H1 (cell line): Measurements from ENCODE around the gene GPR15. TPM values are rescaled to one million over a fixed set of nuclear protein-coding genes. Genes with fewer than 3 reads are reported as not detected.

ENCODE experiments used
- CTCF ChIA-PET: fragments of 300-600 bp; sonication (Branson Sonifier 250); formaldehyde crosslinking; loops from one replicate; lab custom pipeline; 2021; ENCODE audit not compliant: partially characterized antibody; lab: Charles Lee
- POLR2A ChIA-PET: fragments of 300-600 bp; sonication (Branson Sonifier 250); formaldehyde crosslinking; loops from one replicate; lab custom pipeline; 2021; ENCODE audit warnings: inconsistent platforms; ENCODE audit not compliant: partially characterized antibody; lab: Charles Lee
- DNase-seq, 2 experiments: peaks; one replicate each; pipeline versions ENCODE4 v3.0.0 to v3.0.0-alpha.2; 2010 to 2022; ENCODE audit warnings: low spot score in 2 of 2, low read depth in 1 of 2, mixed read lengths in 1 of 2
- FAIRE-seq: peaks from 2 replicates; lab custom pipeline; 2011; peaks lifted over from hg19 to GRCh38; lab: Jason Lieb, UNC
- H2AFZ ChIP-seq: 2 replicates; pipeline ENCODE4 v1.8.1; 2012; ENCODE audit warnings: low read length, inconsistent platforms
- H2AK5ac ChIP-seq: 2 replicates; pipeline ENCODE4 v1.6.1; 2013; ENCODE audit warnings: low read depth, low read length
- H2BK120ac ChIP-seq: replicated peaks from 2 replicates; pipeline ENCODE3; 2013; ENCODE audit warnings: low read depth, low read length, inconsistent platforms
- H2BK12ac ChIP-seq: 2 replicates; pipeline ENCODE4 v1.6.1; 2013; ENCODE audit warnings: low read depth, low read length
- H2BK15ac ChIP-seq: 2 replicates; pipeline ENCODE4 v1.6.1; 2013; ENCODE audit warnings: low read length
- H2BK20ac ChIP-seq: 2 replicates; pipeline ENCODE4 v1.6.1; 2013; ENCODE audit warnings: low read length
- H2BK5ac ChIP-seq: 2 replicates; pipeline ENCODE4 v1.6.1; 2013; ENCODE audit warnings: low read depth, low read length
- H3K14ac ChIP-seq: 2 replicates; pipeline ENCODE4 v1.6.1; 2013; ENCODE audit warnings: inconsistent platforms; ENCODE audit not compliant: insufficient read length
- H3K18ac ChIP-seq: 2 replicates; pipeline ENCODE4 v1.6.1; 2013; ENCODE audit warnings: low read length; ENCODE audit errors: extremely low read depth
- H3K23ac ChIP-seq: 2 replicates; pipeline ENCODE4 v1.6.1; 2013; ENCODE audit warnings: inconsistent platforms; ENCODE audit not compliant: insufficient read length
- H3K23me2 ChIP-seq: 2 replicates; pipeline ENCODE4 v1.6.1; 2013; ENCODE audit warnings: low read depth, low read length
- H3K27ac ChIP-seq: 2 replicates; pipeline ENCODE4 v1.6.1; 2011; ENCODE audit warnings: low read depth, low read length, inconsistent platforms
- H3K27me3 ChIP-seq, 4 experiments: replicated peaks in 1 of 4; 1 replicate in 1 of 4; 2 replicates in 3 of 4; pipeline versions ENCODE4 v1.6.1 to v1.8.1; 2011 to 2013; ENCODE audit warnings: low read length in 3 of 4, mild to moderate bottlenecking in 3 of 4, inconsistent platforms in 2 of 4, mixed read lengths in 2 of 4, moderate library complexity in 1 of 4; ENCODE audit not compliant: control insufficient read depth in 3 of 4, insufficient read depth in 3 of 4; ENCODE audit errors: extremely low read depth in 1 of 4
- H3K36me3 ChIP-seq, 4 experiments: 2 replicates each; pipeline versions ENCODE4 v1.6.1 to v1.8.1; 2011 to 2013; ENCODE audit warnings: mild to moderate bottlenecking in 4 of 4, low read length in 3 of 4, moderate library complexity in 2 of 4, control low read depth in 1 of 4, inconsistent platforms in 1 of 4; ENCODE audit not compliant: insufficient read depth in 4 of 4, control insufficient read depth in 2 of 4
- H3K4ac ChIP-seq: replicated peaks from 2 replicates; pipeline ENCODE3; 2013; ENCODE audit warnings: low read length, low read depth, mixed read lengths, inconsistent platforms; ENCODE audit not compliant: insufficient read length
- H3K4me1 ChIP-seq, 4 experiments: replicated peaks in 1 of 4; 1 replicate in 1 of 4; 2 replicates in 3 of 4; pipeline versions ENCODE4 v1.6.1 to v1.8.1; 2011 to 2013; ENCODE audit warnings: low read length in 3 of 4, inconsistent platforms in 2 of 4, mixed read lengths in 1 of 4; ENCODE audit not compliant: insufficient read depth in 4 of 4, control insufficient read depth in 3 of 4
- H3K4me2 ChIP-seq, 2 experiments: 2 replicates each; pipeline versions ENCODE4 v1.6.1 to v1.8.1; 2011 to 2013; ENCODE audit warnings: low read depth in 2 of 2, low read length in 2 of 2, control low read depth in 1 of 2, inconsistent platforms in 1 of 2, mild to moderate bottlenecking in 1 of 2; ENCODE audit not compliant: insufficient read depth in 1 of 2
- H3K4me3 ChIP-seq, 4 experiments: fragments of 200-600, 300-600 bp in 1 of 4; sonication (generic), shearing (Covaris generic), sonication (Bioruptor Twin) in 1 of 4; 2 replicates each; pipeline versions ENCODE4 v1.5.1 to v1.8.1; 2011 to 2016; ENCODE audit warnings: low read length in 4 of 4, low read depth in 3 of 4, control low read depth in 2 of 4, inconsistent platforms in 2 of 4, mild to moderate bottlenecking in 2 of 4, mixed read lengths in 1 of 4, moderate library complexity in 1 of 4; ENCODE audit not compliant: insufficient read depth in 2 of 4; ENCODE audit errors: extremely low read depth in 1 of 4
- H3K56ac ChIP-seq: replicated peaks from 2 replicates; pipeline ENCODE3; 2013; ENCODE audit warnings: low read depth, mild to moderate bottlenecking, mixed read lengths, low read length, inconsistent platforms; ENCODE audit not compliant: insufficient read length
- H3K79me1 ChIP-seq: 2 replicates; pipeline ENCODE4 v1.6.1; 2013; ENCODE audit warnings: low read depth, low read length, control low read depth
- H3K79me2 ChIP-seq, 2 experiments: 2 replicates each; pipeline versions ENCODE4 v1.6.1 to v1.8.1; 2012 to 2013; ENCODE audit warnings: low read length in 2 of 2, mild to moderate bottlenecking in 2 of 2, inconsistent platforms in 1 of 2; ENCODE audit not compliant: insufficient read depth in 2 of 2, control insufficient read depth in 1 of 2
- H3K9ac ChIP-seq, 4 experiments: replicated peaks in 1 of 4; 1 replicate in 1 of 4; 2 replicates in 3 of 4; pipeline versions ENCODE4 v1.6.1 to v1.8.1; 2011 to 2013; ENCODE audit warnings: low read depth in 3 of 4, low read length in 3 of 4, control low read depth in 2 of 4, mild to moderate bottlenecking in 2 of 4, moderate library complexity in 2 of 4, inconsistent platforms in 1 of 4; ENCODE audit errors: extremely low read depth in 1 of 4
- H3K9me3 ChIP-seq, 2 experiments: 2 replicates each; pipeline versions ENCODE4 v1.6.1 to v1.8.1; 2012 to 2013; ENCODE audit warnings: mild to moderate bottlenecking in 2 of 2, moderate library complexity in 2 of 2, control low read depth in 1 of 2, inconsistent platforms in 1 of 2, low read depth in 1 of 2, low read length in 1 of 2, mixed read lengths in 1 of 2; ENCODE audit not compliant: insufficient read depth in 2 of 2
- H4K20me1 ChIP-seq, 2 experiments: replicated peaks in 1 of 2; 2 replicates each; pipeline versions ENCODE3 to v1.8.1; 2011 to 2013; ENCODE audit warnings: inconsistent platforms in 2 of 2, low read length in 2 of 2, mild to moderate bottlenecking in 1 of 2; ENCODE audit not compliant: insufficient read depth in 2 of 2, control insufficient read depth in 1 of 2
- H4K5ac ChIP-seq: 2 replicates; pipeline ENCODE4 v1.6.1; 2013; ENCODE audit warnings: low read length, low read depth, mixed read lengths, inconsistent platforms; ENCODE audit not compliant: insufficient read length
- H4K8ac ChIP-seq: 2 replicates; pipeline ENCODE4 v1.8.0; 2013; ENCODE audit warnings: mild to moderate bottlenecking, moderate library complexity, low read length, inconsistent platforms; ENCODE audit not compliant: insufficient read depth; ENCODE audit errors: extremely low read depth
- H4K91ac ChIP-seq: replicated peaks from 2 replicates; pipeline ENCODE3; 2013; ENCODE audit warnings: low read length, mixed read lengths, inconsistent platforms; ENCODE audit not compliant: insufficient read length
- BCL11A ChIP-seq, 2 experiments: IDR thresholded peaks; one replicate each; pipeline ENCODE4 v1.6.1; 2011; ENCODE audit warnings: low read depth in 2 of 2, low read length in 2 of 2, mild to moderate bottlenecking in 2 of 2
- CHD1 ChIP-seq: IDR thresholded peaks from 2 replicates; pipeline ENCODE4 v1.6.1; 2012; ENCODE audit warnings: low read depth, low read length, improper control_type of control experiment
- EGR1 ChIP-seq: IDR thresholded peaks from 2 replicates; pipeline ENCODE4 v1.6.1; 2011; ENCODE audit warnings: low read depth, low read length, borderline replicate concordance
- EP300 ChIP-seq, 2 experiments: IDR thresholded peaks; 1 replicate in 1 of 2; 2 replicates in 1 of 2; pipeline ENCODE4 v1.6.1; 2011 to 2012; ENCODE audit warnings: low read depth in 2 of 2, low read length in 2 of 2, mild to moderate bottlenecking in 2 of 2, borderline replicate concordance in 1 of 2, inconsistent platforms in 1 of 2, moderate library complexity in 1 of 2
- GABPA ChIP-seq: IDR thresholded peaks from 2 replicates; pipeline ENCODE4 v1.6.1; 2011; ENCODE audit warnings: mild to moderate bottlenecking, low read length, moderate library complexity, borderline replicate concordance; ENCODE audit not compliant: insufficient read depth
- HDAC2 ChIP-seq, 2 experiments: fragments of 300-600 bp in 1 of 2; sonication (generic) in 1 of 2; IDR thresholded peaks; 2 replicates each; pipeline ENCODE4 v1.6.1; 2011 to 2012; ENCODE audit warnings: low read depth in 2 of 2, low read length in 2 of 2, mild to moderate bottlenecking in 2 of 2, moderate library complexity in 2 of 2, borderline replicate concordance in 1 of 2, inconsistent platforms in 1 of 2
- JUN ChIP-seq: IDR thresholded peaks from 2 replicates; pipeline ENCODE4 v1.6.1; 2011; ENCODE audit warnings: low read depth, mild to moderate bottlenecking, improper control_type of control experiment, low read length
- RAD21 ChIP-seq, 2 experiments: IDR thresholded peaks in 1 of 2; conservative IDR thresholded peaks in 1 of 2; 2 replicates each; pipeline ENCODE4 v1.6.1; 2011; ENCODE audit warnings: low read depth in 2 of 2, low read length in 2 of 2, improper control_type of control experiment in 1 of 2, inconsistent platforms in 1 of 2, mild to moderate bottlenecking in 1 of 2, moderate library complexity in 1 of 2
- SUZ12 ChIP-seq: fragments of 200-600 bp; sonication (generic); IDR thresholded peaks from 2 replicates; pipeline ENCODE4 v1.6.1; 2012; ENCODE audit warnings: mild to moderate bottlenecking, inconsistent platforms, low read length, moderate library complexity, mixed read lengths
- TAF1 ChIP-seq: IDR thresholded peaks from 2 replicates; pipeline ENCODE4 v1.6.1; 2011; ENCODE audit warnings: mild to moderate bottlenecking, low read depth, low read length
- TEAD4 ChIP-seq: IDR thresholded peaks from 2 replicates; pipeline ENCODE4 v1.6.1; 2012; ENCODE audit warnings: low read depth, low read length, inconsistent platforms, mixed read lengths
- WGBS, 2 experiments: shearing (Covaris generic) in 1 of 2; methylation state at CpG; one replicate each; pipeline versions ENCODE4 v1.1.6 to v1.1.7; 2013 to 2015; ENCODE audit warnings: low lambda C conversion rate in 2 of 2, mixed read lengths in 2 of 2, inconsistent platforms in 1 of 2, low coverage in 1 of 2, missing lambda C conversion rate in 1 of 2; ENCODE audit not compliant: insufficient replicate concordance in 2 of 2, insufficient coverage in 1 of 2, insufficient read length in 1 of 2; ENCODE audit errors: extremely low coverage in 1 of 2, missing lambda C conversion rate in 1 of 2; 5-methylcytosine and 5-hydroxymethylcytosine counted together
- polyA plus RNA-seq, 7 experiments: library from polyadenylated mRNA; depleted of rRNA in 3 of 7; stranded (reverse) in 5 of 7; unstranded in 2 of 7; fragments of >200 nt in 5 of 7; fragments of 200-250 nt in 2 of 7; gene quantifications; 1 replicate in 5 of 7; 2 replicates in 1 of 7; 4 replicates in 1 of 7; pipeline versions ENCODE4 v1.2.1 to v1.2.3, GENCODE V29; 2011 to 2013; ENCODE audit warnings: missing spikeins in 2 of 7, mixed read lengths in 2 of 7
- total RNA-seq: library from RNA; stranded (reverse); fragmentation: NEBNext Ultra II Directional; extraction: Animal tissue kit (Norgen Biotek cat#: 25700); gene quantifications from 2 replicates; pipeline ENCODE4 v1.2.1, GENCODE V29; 2021

Gene GPR15
- total and polyA plus RNA-seq, 2 of the 8 experiments (the other 6 are each of a cell fraction or from before 2014, with no cell fraction given), result not detected

- POLR2A ChIA-PET, result no interaction called here
- no peaks in the 10 kb centered on the region for H3K9me3 ChIP-seq
- TF ChIP-seq BCL11A (IDR thresholded peaks at IDR 0.05; ENCODE audit: low read depth in 2 of 2, low read length in 2 of 2) (no peak), JUN (no peak), EP300 (IDR thresholded peaks at IDR 0.05; ENCODE audit: borderline replicate concordance in 1 of 2, low read depth in 2 of 2, low read length in 2 of 2) (no peak), SUZ12 (no peak), HDAC2 (IDR thresholded peaks at IDR 0.05; ENCODE audit: borderline replicate concordance in 1 of 2, low read depth in 2 of 2, low read length in 2 of 2) (no peak), RAD21 (IDR thresholded peaks at IDR 0.05 in 1 of 2, conservative IDR thresholded peaks at IDR 0.05 in 1 of 2; ENCODE audit: low read depth in 2 of 2, low read length in 2 of 2) (no peak), EGR1 (no peak), TEAD4 (no peak), CHD1 (no peak), GABPA (no peak), TAF1 (no peak)
These were observed 25.7 kb downstream of the GPR15 start for GRCh38 chr3:98557324-98558010.

More at GRCh38 chr3:98557324-98558010, 25.7 kb downstream of the GPR15 start:
- CTCF ChIA-PET, result interaction anchor here (0.6 to 1.4 kb wide), 5 partner anchors 9 to 364 kb away, joined by 3 to 4 read pairs (median 3); no protein-coding TSS in a partner anchor
- no peaks in the 10 kb centered on the region for H3K4me1 ChIP-seq
- no peaks in the 10 kb centered on the region for H4K20me1 ChIP-seq
- no peak overlapping the region for H3K4me3 ChIP-seq
- no peak overlapping the region for H3K9ac ChIP-seq
- no peak overlapping the region for H3K4me2 ChIP-seq
- no peak overlapping the region for H3K23ac ChIP-seq
- H4K91ac ChIP-seq, result no peak overlapping the region
- FAIRE-seq (no peak), DNase-seq (no peak)
- H4K8ac ChIP-seq, result no peak overlapping the region
- WGBS, 2 experiments, result 81% methylated on average over 4 of the region's 4 CpGs; no CpG with 5 or more reads in 1 of the 2 experiments
- H3K14ac ChIP-seq, result no peak overlapping the region
- no peak overlapping the region for H4K5ac ChIP-seq
- no peak overlapping the region for H3K56ac ChIP-seq
- peak overlapping the region; percentile 27; the same call in 1 of the 2 replicates for H2AFZ ChIP-seq
- H3K36me3 ChIP-seq, result no peaks in the 10 kb centered on the region
- no peak overlapping the region for H2BK15ac ChIP-seq
- no peak overlapping the region for H2AK5ac ChIP-seq
- H2BK120ac ChIP-seq, result no peak overlapping the region
- no peak overlapping the region for H3K4ac ChIP-seq
- H2BK12ac ChIP-seq, result no peak overlapping the region
- H3K27ac ChIP-seq, result no peak overlapping the region
- no peaks in the 10 kb centered on the region for H3K79me1 ChIP-seq
- H2BK5ac ChIP-seq, result no peak overlapping the region
- no peak overlapping the region for H2BK20ac ChIP-seq
- no peaks in the 10 kb centered on the region for H3K27me3 ChIP-seq
- H3K79me2 ChIP-seq, result no peaks in the 10 kb centered on the region
- no peak overlapping the region for H3K18ac ChIP-seq
- H3K23me2 ChIP-seq, result no peaks in the 10 kb centered on the region
